SIG-M5 (cell line): ENCODE results near the gene TAP2.
"Not testable (repeated sequence)": the region's sequence is repeated elsewhere in the genome, so short reads cannot be mapped to it uniquely, and the experiment has no call there.

ENCODE experiments used
- DNase-seq: peaks from one replicate; lab custom pipeline; 2025; lab: John Stamatoyannopoulos, UW

Gene TAP2

DNA sequence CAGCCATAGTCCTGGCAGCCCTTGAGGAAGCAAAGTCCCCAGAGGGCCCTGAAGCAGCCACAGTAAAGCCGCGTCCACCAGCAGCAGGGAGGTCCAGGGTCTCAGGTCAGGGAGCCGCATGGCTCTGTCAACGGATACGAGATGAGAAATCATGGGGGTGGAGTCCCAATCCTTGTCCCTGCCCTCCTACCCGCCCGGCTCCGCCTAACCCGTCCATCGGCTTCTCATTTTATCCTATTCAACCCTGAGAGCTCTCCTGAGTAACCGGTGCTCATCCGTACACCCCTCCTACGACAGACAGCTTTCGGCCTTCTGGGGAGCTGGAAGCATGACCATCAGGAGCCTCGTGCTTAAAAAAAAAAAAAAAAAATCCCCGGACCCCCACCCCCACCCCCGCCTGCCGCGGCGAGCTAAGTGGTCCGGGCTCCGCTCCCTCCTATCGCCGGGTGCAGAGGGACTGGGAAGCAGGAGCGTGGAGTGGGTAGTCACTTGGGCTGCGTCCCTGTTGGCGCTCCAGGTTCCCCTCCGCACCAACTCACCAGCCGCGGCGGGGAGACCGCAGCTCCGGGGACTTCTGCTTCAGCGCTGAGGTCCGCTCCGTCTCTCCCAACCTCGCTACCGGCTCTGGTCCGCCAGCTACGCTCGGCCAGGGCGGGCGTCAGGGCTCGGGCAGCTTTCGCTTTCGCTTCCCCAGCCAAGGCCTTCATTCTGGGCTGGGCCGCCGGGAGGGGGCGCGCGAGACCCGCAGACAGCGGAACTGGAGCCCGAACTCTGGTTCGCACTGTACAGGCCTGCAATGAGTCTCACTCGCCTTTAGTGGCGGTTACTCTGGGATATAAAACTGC lies at the start of gene TAP2:
TSS of gene TAP2 (minus strand) at position 626 of the 845 bp plus-strand sequence. CDS start at position 120, 506 bp downstream.
- DNase-seq = peak; percentile 51

DNA sequence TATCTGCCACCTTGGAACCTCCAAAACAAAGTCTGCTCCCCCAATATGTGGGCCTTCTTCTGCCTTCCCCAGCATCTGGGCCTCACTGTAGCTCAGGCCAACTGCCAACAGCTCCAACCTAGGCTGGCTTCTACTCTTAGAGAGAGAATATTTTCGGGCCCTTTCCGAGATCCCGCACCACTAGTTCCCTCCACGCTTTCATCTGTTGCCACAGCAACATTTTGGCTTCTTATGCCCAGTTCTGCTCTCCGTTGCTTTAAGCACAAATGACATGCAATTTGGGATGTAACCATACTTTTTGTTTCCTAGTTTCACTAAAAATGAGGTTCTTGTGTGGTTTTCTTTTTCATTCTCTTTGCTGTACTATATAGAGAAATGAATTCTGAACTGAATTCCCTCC lies 49.1 kb upstream of the TAP2 start:
- no peak for DNase-seq

GRCh38 chr6:32886681-32887383 lies 48.3 kb upstream of the TAP2 start:
- DNase-seq = no peak

GRCh38 chr6:32885698-32886286 lies 47.3 kb upstream of the TAP2 start:
- DNase-seq = no peak

DNA sequence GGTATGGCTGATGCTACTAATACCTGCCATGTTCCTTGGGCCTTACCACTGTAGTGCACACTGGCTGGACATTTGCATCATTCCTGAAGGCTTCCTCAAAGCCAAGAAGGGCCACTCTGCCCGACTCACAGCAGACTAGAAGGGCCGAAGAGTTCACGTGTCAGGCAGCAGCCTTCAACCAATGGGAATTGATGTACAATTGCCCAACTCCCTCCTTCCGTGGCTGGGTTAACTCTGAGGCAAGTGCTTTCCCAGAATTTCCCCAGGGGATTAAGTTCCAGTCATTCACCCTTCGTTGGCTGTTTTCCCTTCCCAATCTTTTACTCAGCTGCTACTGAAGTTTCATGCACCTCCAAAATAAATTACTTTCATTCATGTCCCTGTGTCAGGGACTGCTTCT lies 45.2 kb upstream of the TAP2 start:
- no peak for DNase-seq

DNA sequence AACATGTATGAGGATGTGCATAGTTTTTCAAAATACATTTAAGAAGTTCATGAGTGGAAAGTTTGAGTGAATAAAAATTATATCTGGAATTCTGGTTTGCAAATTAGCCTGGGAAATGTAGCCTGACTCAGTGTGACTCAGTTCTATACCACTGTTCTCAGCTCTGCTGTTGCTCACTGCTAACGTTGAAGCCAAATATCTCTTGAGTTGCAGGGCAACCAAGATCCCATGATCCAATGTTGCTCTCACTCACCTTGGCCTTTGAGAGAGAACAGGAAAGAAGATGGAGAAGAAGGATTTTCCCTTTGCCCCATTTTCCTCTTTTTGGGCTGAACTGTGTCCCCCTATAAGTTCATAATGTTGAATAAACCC lies 44.3 kb upstream of the TAP2 start:
- DNase-seq = no peak

DNA sequence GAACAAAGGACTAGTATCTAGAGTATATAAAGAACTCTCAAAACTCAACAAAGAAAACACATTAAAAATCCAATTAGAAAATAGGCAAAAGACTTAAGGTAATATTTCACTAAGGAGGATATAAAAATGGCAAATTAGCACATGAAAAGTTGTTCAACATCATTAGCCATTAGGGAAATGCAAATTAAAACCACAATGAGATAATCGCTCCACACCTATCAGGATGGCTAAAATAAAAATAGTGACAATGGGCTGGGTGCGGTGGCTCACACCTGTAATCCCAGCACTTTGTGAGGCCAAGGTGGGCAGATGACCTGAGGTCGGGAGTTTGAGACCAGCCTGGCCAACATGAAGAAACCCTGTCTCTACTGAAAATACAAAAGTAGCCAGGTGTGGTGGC lies 42.4 kb upstream of the TAP2 start:
- DNase-seq = not testable (repeated sequence)

DNA sequence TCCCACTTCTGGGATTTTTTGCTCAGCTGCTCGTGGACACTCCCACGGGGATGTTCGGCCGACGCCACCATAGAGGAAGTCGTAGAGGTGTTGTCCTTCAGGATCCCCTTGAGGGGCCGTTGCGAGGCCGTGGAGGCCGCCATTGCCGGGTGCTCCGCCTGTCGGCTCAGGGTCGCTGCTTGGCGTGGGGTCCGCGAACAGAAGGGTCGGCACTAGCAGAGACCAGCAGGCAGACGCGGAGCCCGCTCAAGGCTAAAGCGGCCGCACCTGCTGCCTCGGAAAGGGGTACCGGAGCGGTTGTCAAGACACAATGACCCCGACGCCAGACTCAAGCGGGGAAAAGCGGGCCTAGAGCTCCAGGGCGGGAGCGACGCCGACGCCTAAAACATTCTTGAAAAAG lies 41.2 kb upstream of the TAP2 start:
- DNase-seq = no peak

GRCh38 chr6:32876603-32877002 lies 38.1 kb upstream of the TAP2 start:
- no peak for DNase-seq

DNA sequence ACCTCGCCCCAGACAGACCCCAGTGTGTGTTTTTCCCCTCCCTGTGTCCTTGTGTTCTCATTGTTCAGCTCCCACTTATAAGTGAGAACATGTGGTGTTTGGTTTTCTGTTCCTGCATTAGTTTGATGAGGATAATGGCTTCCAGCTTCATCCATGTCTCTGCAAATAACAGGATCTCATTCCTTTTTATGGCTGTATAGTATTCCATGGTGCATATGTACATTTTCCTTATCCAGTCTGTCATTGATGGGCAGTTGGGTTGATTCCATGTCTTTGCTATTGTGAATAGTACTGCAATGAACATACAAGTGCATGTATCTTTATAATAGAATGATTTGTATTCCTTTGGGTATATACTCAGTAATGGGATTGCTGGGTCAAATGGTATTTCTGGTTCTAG lies 35.4 kb upstream of the TAP2 start:
- DNase-seq = not testable (repeated sequence)

DNA sequence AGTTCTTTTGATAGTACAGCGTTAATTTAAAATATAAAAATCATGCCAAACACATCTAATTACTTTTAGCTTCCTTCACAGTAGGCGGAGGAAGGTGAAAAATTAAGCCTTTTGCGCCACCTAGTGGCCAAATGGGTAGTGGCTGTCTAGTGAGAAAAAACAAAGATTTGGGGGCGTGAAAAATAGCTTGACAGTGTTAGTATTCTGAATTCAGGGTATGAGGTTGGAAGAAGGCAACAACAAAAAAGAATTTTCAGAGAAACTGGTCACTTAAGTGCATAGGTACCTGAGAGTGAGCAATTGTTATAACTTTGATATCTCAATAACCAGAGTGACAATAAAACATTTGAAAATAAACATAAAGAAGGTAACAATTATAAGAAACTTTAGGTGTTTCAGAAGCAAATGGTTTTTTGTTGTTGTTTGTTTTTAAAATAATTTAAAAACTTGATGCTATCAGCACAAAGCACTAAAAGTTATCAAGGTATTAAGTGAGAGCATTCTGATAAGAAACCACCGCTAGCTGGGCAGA lies 29.8 kb upstream of the TAP2 start:
- DNase-seq = no peak

- DNase-seq = no peak
These were observed 29.2 kb upstream of the TAP2 start for GRCh38 chr6:32867554-32868256.

DNA sequence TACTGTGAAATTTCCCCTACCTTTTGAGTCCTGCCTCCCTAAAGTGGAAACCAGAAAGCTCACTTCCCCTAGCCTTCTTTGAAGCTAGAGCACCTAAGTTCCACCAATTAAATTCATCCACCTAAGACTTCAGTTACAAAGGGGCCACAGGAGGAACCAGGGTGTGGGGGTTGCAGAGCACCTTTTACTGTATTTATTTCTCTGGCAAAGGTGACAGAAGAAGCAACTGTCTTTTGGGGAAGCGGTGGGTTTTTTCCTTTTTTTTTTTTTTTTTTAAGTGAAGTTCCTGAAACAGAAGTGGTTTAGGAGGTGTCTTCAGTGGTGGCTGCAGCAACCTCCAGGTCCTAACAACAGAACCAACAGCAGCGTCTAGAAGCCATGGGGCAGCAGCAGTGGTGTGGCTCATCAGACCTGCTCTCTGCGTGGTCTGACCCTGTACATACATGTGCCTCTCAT lies 28.5 kb upstream of the TAP2 start:
- DNase-seq = no peak

GRCh38 chr6:32865724-32866443 lies 27.3 kb upstream of the TAP2 start:
- no peak for DNase-seq

DNA sequence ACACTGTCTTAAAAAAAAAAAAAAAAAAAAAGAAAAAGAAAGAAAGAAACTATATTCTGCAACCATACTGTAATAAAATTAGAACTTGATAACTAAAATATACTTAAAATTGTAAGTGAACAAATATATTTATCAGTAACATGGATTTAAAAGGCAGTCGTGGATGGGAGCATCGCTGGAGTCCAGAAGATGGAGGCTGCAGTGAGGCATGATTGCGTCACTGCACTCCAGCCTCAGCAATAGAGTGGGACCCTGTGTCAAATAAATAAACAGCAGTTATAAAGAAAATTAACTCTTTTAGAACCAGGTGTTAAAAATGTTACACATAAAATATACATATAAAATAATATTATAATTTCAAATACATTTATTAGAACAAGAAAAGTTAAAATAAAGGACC lies 24.2 kb upstream of the TAP2 start:
- no peak for DNase-seq

DNA sequence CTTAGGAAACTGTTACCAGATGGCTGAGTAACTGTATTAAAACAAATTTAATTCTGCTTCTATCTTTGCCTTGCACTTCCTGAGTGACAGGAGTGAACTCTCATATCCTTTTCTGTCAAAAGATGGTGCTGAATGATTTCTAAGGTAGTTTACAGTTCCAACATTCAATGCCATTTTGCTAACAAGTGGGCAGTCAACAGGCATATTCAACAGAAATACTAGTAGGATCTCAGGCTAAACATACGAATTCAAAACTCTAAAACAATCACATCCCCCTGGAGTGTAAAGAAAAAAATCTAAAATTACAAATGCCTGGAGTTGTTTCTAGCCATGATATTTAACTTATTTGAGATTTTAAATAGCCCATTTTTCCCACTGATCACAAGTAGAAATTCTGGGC lies 22.1 kb upstream of the TAP2 start:
- DNase-seq = no peak

DNA sequence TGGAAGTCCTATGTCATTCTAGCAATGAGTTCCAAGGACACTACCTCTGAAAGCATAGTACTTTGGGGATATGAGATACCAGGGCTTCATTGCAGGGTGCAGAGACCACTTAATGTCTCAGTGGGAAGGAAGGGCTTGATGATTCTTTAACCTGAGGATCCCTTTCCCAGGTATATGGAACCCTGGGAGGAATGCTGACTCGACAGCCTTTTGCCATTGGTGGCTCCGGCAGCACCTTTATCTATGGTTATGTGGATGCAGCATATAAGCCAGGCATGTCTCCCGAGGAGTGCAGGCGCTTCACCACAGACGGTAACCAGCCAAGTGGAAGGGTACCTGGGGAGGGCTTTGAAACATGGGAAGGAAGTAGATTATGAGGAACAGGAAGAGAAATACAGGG lies 19.7 kb upstream of the TAP2 start:
- no peak for DNase-seq

DNA sequence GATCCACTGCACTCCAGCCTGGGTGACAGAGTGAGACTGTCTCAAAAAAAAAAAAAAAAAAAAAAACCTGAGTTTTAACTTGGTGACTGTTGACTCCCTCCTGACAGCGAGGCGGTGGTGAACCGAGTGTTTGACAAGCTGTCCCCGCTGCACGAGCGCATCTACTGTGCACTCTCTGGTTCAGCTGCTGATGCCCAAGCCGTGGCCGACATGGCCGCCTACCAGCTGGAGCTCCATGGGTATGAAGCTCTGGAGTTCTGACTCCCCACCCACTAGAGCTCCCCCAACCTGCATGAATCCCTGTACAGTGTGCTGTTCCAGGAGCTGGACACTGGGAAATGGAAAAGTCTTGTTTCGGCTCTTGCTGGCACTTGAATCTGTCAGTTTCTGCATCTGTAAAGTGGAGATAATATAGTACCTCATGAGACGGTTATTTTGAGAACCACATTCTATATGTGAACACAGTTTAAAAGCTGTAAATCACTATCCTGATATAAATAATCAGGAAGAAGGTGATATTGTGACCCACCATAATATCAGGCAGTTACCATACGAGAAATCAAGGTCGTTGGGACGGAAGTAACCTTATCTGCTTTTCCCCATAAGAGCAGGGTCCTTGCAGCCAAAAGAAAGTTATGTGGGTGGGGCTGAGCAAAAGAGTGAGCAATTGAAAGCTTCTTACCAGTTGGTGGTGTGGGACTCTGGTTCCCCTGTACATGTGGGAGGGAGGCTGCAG lies 18.8 kb upstream of the TAP2 start:
- no peak for DNase-seq

- no peak for DNase-seq
These were observed 17.1 kb upstream of the TAP2 start for GRCh38 chr6:32855467-32856174.
